OCI-LY3 (cell line): ENCODE measurements around the gene INPP5A.

Experiments
- H2AFZ ChIP-seq: fragments of 200-600, 300-600 bp; shearing (Covaris generic); 2 replicates; pipeline ENCODE4 v1.6.0; 2014; ENCODE audit warnings: antibody characterized with exemption, low read depth, low read length
- H3K27ac ChIP-seq: fragments of 200-600, 300-600 bp; sonication (generic); 2 replicates; pipeline ENCODE4 v1.5.1; 2014; ENCODE audit warnings: mild to moderate bottlenecking, low read length, moderate library complexity, mixed read lengths
- H3K27me3 ChIP-seq: fragments of 200-600, 300-600 bp; sonication (generic); 2 replicates; pipeline ENCODE4 v1.6.1; 2014; ENCODE audit warnings: low read depth, low read length, mixed read lengths
- H3K36me3 ChIP-seq: fragments of 200-600, 300-600 bp; sonication (generic); replicated peaks from 2 replicates; pipeline ENCODE3; 2014; ENCODE audit warnings: low read depth, low read length, mixed read lengths
- H3K4me1 ChIP-seq: fragments of 300-600, 200-600 bp; sonication (generic); 2 replicates; pipeline ENCODE4 v1.6.1; 2014; ENCODE audit warnings: low read length, mixed read lengths
- H3K4me2 ChIP-seq: fragments of 200-600, 300-600 bp; sonication (generic); 2 replicates; pipeline ENCODE4 v1.6.1; 2014; ENCODE audit warnings: low read length, mixed read lengths
- H3K4me3 ChIP-seq: fragments of 300-600, 200-600 bp; sonication (generic); 2 replicates; pipeline ENCODE4 v1.5.1; 2014; ENCODE audit warnings: antibody characterized with exemption, mild to moderate bottlenecking, low read length, moderate library complexity
- H3K79me2 ChIP-seq: fragments of 300-600, 200-600 bp; shearing (Covaris generic); 2 replicates; pipeline ENCODE4 v1.6.1; 2014; ENCODE audit warnings: mild to moderate bottlenecking, low read length, mixed read lengths
- H3K9ac ChIP-seq: fragments of 300-600, 200-600 bp; shearing (Covaris generic); 2 replicates; pipeline ENCODE4 v1.6.0; 2014; ENCODE audit warnings: mild to moderate bottlenecking, low read length, moderate library complexity
- H3K9me3 ChIP-seq: fragments of 200-600, 300-600 bp; shearing (Covaris generic); 2 replicates; pipeline ENCODE4 v1.6.1; 2014; ENCODE audit warnings: low read length, mixed read lengths; ENCODE audit not compliant: insufficient read depth
- H4K20me1 ChIP-seq: fragments of 200-600, 300-600 bp; sonication (generic); 2 replicates; pipeline ENCODE4 v1.6.1; 2016; ENCODE audit warnings: low read length, mixed read lengths; ENCODE audit not compliant: insufficient read depth
- CTCF ChIP-seq: fragments of 200-600, 300-600 bp; sonication (generic); IDR thresholded peaks from 2 replicates; pipeline ENCODE4 v1.5.1; 2014; ENCODE audit warnings: antibody characterized with exemption, low read length, low read depth
- EZH2phosphoT487 ChIP-seq: fragments of 200-600 bp; shearing (Covaris generic); IDR thresholded peaks from 2 replicates; pipeline ENCODE4 v1.6.1; 2018; ENCODE audit warnings: antibody characterized with exemption, mixed run types, low read depth

The INPP5A gene

GRCh38 chr10:132700156-132701098 is 162.8 kb downstream of the INPP5A start:
- H3K9ac ChIP-seq = no peak overlapping the region
- no peaks in the 10 kb centered on the region for H4K20me1 ChIP-seq
- H3K36me3 ChIP-seq = no peaks in the 10 kb centered on the region
- no peaks in the 10 kb centered on the region for H3K4me1 ChIP-seq
- H2AFZ ChIP-seq = no peak overlapping the region
- no peaks in the 10 kb centered on the region for H3K79me2 ChIP-seq
- H3K4me3 ChIP-seq = no peak overlapping the region
- H3K27ac ChIP-seq = no peak overlapping the region
- H3K27me3 ChIP-seq = no peaks in the 10 kb centered on the region
- H3K9me3 ChIP-seq = no peaks in the 10 kb centered on the region
- no peak overlapping the region for H3K4me2 ChIP-seq
- TF ChIP-seq CTCF (no peak), EZH2phosphoT487 (no peak)

GRCh38 chr10:132701099-132701845 is 163.7 kb downstream of the INPP5A start:
- H3K27me3 ChIP-seq = no peaks in the 10 kb centered on the region
- H3K4me2 ChIP-seq = no peak overlapping the region
- no peaks in the 10 kb centered on the region for H3K4me1 ChIP-seq
- H3K79me2 ChIP-seq = no peaks in the 10 kb centered on the region
- TF ChIP-seq EZH2phosphoT487 (no peak), CTCF (no peak)
- H4K20me1 ChIP-seq = no peaks in the 10 kb centered on the region
- no peak overlapping the region for H3K9ac ChIP-seq
- H3K9me3 ChIP-seq = no peaks in the 10 kb centered on the region
- no peak overlapping the region for H3K27ac ChIP-seq
- H2AFZ ChIP-seq = no peak overlapping the region
- H3K36me3 ChIP-seq = no peaks in the 10 kb centered on the region
- no peak overlapping the region for H3K4me3 ChIP-seq

- Histone ChIP-seq H3K36me3 (no peaks in the 10 kb centered on the region), H3K27ac (no peak overlapping the region), H4K20me1 (no peaks in the 10 kb centered on the region), H3K79me2 (no peaks in the 10 kb centered on the region), H2AFZ (no peak overlapping the region), H3K27me3 (no peaks in the 10 kb centered on the region), H3K4me2 (no peak overlapping the region), H3K9me3 (no peaks in the 10 kb centered on the region), H3K9ac (no peak overlapping the region), H3K4me3 (no peak overlapping the region), H3K4me1 (no peaks in the 10 kb centered on the region)
- TF ChIP-seq EZH2phosphoT487 = no peak
- no peak for TF ChIP-seq CTCF
Measured at GRCh38 chr10:132701846-132702190, 164.2 kb downstream of the INPP5A start.
